Hepatocyte (in vitro differentiated cells): Measurements from ENCODE around the gene ITGB2.

Source experiments
- EZH2 ChIP-seq: fragments of 200-600 bp; sonication (generic); IDR thresholded peaks from 2 replicates; pipeline ENCODE4 v1.6.1; 2016; ENCODE audit warnings: antibody characterized with exemption, mild to moderate bottlenecking, borderline replicate concordance
- TF ChIP-seq, protein P1 (sequence below): fragments of 200-600 bp; sonication (generic); IDR thresholded peaks from 2 replicates; pipeline ENCODE4 v1.5.1; 2016; ENCODE audit warnings: antibody characterized with exemption, mild to moderate bottlenecking; ENCODE audit not compliant: poor library complexity

DNA sequence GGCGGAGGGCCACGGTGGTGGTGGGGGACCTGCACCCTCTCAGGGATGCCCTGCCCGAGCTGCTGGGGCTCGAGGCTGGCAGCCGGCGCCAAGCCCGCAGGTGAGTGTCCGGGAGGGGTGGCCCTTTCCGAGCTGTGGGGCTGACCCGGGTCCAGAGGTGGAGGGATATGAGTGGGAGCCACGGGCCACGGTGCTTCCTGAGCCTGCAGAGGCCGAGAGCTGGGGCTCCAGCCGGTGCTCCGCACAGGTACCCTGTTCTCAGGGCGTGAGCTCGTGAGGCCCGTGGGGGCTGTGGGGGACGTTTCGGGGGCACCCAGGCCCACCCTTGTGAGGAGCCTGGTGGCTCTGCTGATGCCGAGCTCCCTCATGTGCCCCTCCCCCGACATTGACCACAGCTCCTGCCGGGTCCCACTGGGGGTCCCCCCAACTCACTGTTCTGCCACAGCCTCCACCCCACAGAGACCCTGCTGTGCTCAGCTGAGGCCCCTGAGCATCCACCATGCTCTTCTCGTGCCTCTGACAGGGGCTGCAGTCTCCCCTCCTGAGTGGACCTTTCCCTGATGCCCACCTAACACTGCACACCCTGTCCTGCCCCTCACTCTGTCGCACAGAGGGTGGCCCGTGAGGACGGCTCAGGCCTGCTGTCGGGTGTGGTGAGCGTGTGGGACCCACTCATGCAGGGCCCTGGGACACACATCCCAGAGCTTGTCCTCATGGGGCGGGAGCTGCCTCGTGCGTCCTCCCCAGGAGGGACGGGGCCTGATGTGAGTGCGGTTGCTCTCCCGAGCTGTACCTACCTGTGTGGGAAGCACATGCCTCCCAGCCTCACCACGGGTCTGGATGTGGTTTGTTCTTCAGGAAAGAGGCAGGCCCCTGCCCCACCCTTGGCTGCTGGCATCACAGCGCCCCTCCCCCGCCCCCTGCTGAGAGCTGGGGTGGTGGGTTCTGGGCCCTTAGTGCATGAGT is 46.7 kb upstream of the ITGB2 start:
- TF ChIP-seq, protein P1, sequence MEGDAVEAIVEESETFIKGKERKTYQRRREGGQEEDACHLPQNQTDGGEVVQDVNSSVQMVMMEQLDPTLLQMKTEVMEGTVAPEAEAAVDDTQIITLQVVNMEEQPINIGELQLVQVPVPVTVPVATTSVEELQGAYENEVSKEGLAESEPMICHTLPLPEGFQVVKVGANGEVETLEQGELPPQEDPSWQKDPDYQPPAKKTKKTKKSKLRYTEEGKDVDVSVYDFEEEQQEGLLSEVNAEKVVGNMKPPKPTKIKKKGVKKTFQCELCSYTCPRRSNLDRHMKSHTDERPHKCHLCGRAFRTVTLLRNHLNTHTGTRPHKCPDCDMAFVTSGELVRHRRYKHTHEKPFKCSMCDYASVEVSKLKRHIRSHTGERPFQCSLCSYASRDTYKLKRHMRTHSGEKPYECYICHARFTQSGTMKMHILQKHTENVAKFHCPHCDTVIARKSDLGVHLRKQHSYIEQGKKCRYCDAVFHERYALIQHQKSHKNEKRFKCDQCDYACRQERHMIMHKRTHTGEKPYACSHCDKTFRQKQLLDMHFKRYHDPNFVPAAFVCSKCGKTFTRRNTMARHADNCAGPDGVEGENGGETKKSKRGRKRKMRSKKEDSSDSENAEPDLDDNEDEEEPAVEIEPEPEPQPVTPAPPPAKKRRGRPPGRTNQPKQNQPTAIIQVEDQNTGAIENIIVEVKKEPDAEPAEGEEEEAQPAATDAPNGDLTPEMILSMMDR, result no peak
- no peak for TF ChIP-seq EZH2
